RWPE2 (cell line): ENCODE results near the gene PNPLA2.

Source experiments
- ATAC-seq: fragments of 200-7000 bp; cut with Tn5 transposase; 3 replicates; pipeline ENCODE4 v1.9.1; 2021; ENCODE audit warnings: low read depth
- DNase-seq: peaks from one replicate; pipeline ENCODE4 v3.0.0-alpha.2; 2020; ENCODE audit warnings: low spot score
- H3K27ac ChIP-seq: fragments of 450-650 bp; 2 replicates; pipeline ENCODE4 v1.5.1; 2017; ENCODE audit warnings: mild to moderate bottlenecking; ENCODE audit not compliant: poor library complexity, severe bottlenecking
- H3K27me3 ChIP-seq: fragments of 250-450 bp; sonication (Bioruptor Pico); 2 replicates; pipeline ENCODE4 v1.5.1; 2021; ENCODE audit warnings: mild to moderate bottlenecking, moderate library complexity; ENCODE audit not compliant: insufficient read depth, poor library complexity, severe bottlenecking
- H3K36me3 ChIP-seq: fragments of 250-450 bp; sonication (Bioruptor Pico); 2 replicates; pipeline ENCODE4 v1.5.1; 2020; ENCODE audit warnings: low read depth, mild to moderate bottlenecking, moderate library complexity
- H3K4me1 ChIP-seq: fragments of 250-450 bp; sonication (Bioruptor Pico); 2 replicates; pipeline ENCODE4 v1.5.1; 2021; ENCODE audit warnings: mild to moderate bottlenecking, moderate library complexity; ENCODE audit not compliant: insufficient read depth, poor library complexity, severe bottlenecking
- H3K4me3 ChIP-seq: fragments of 250-450 bp; sonication (Bioruptor Pico); 2 replicates; pipeline ENCODE4 v1.5.1; 2021; ENCODE audit warnings: mild to moderate bottlenecking, moderate library complexity; ENCODE audit not compliant: severe bottlenecking
- H3K9me3 ChIP-seq: fragments of 250-450 bp; sonication (Bioruptor Pico); 2 replicates; pipeline ENCODE4 v1.5.1; 2021; ENCODE audit warnings: mild to moderate bottlenecking, moderate library complexity; ENCODE audit not compliant: severe bottlenecking
- CTCF ChIP-seq: fragments of 450-650 bp; IDR thresholded peaks from one replicate; pipeline ENCODE4 v1.5.1; 2017; ENCODE audit warnings: mild to moderate bottlenecking, moderate library complexity; ENCODE audit not compliant: poor library complexity, severe bottlenecking

The PNPLA2 gene

GRCh38 chr11:848380-848931 lies 29.7 kb downstream of the PNPLA2 start:
- peak; percentile 66 for TF ChIP-seq CTCF
- no peak for ATAC-seq

GRCh38 chr11:849104-849824 lies 30.6 kb downstream of the PNPLA2 start:
- peaks cover 9% of the 10 kb centered on the region for H3K36me3 ChIP-seq
- peaks cover 19% of the 10 kb centered on the region for H3K4me1 ChIP-seq
- ATAC-seq: no peak
- H3K4me3 ChIP-seq: no peak overlapping the region
- no peaks in the 10 kb centered on the region for H3K27me3 ChIP-seq
- TF ChIP-seq CTCF: no peak
- no peak overlapping the region for H3K27ac ChIP-seq
- no peaks in the 10 kb centered on the region for H3K9me3 ChIP-seq
- DNase-seq: no peak

More at GRCh38 chr11:848380-848931, 29.7 kb downstream of the PNPLA2 start:
- Histone ChIP-seq H3K27ac (no peak overlapping the region), H3K4me3 (no peak overlapping the region), H3K4me1 (peaks cover 19% of the 10 kb centered on the region), H3K36me3 (peaks cover 9% of the 10 kb centered on the region), H3K9me3 (no peaks in the 10 kb centered on the region), H3K27me3 (no peaks in the 10 kb centered on the region)
- DNase-seq: no peak

GRCh38 chr11:849951-850774 lies 31.4 kb downstream of the PNPLA2 start:
- Histone ChIP-seq H3K4me3 (no peak overlapping the region), H3K9me3 (no peaks in the 10 kb centered on the region), H3K4me1 (peaks cover 15% of the 10 kb centered on the region), H3K36me3 (peaks cover 9% of the 10 kb centered on the region), H3K27ac (no peak overlapping the region), H3K27me3 (no peaks in the 10 kb centered on the region)
- no peak for TF ChIP-seq CTCF
- no peak for ATAC-seq
- DNase-seq: no peak

- no peak for TF ChIP-seq CTCF
- peaks cover 9% of the 10 kb centered on the region for H3K36me3 ChIP-seq
- ATAC-seq (no peak), DNase-seq (no peak)
- H3K9me3 ChIP-seq: no peaks in the 10 kb centered on the region
- no peak overlapping the region for H3K4me3 ChIP-seq
- no peak overlapping the region for H3K27ac ChIP-seq
- H3K4me1 ChIP-seq: peaks cover 8% of the 10 kb centered on the region
- no peaks in the 10 kb centered on the region for H3K27me3 ChIP-seq
Observed at GRCh38 chr11:850775-851763, 32.4 kb downstream of the PNPLA2 start.
